NCI-H2029 treated with DMSO at 0.1 percent for 48 hours (cell line): ENCODE measurements around the gene ADRM1.

Source experiments
- DNase-seq: peaks from one replicate; lab custom pipeline; 2025; lab: John Stamatoyannopoulos, UW

ADRM1 gene

DNA sequence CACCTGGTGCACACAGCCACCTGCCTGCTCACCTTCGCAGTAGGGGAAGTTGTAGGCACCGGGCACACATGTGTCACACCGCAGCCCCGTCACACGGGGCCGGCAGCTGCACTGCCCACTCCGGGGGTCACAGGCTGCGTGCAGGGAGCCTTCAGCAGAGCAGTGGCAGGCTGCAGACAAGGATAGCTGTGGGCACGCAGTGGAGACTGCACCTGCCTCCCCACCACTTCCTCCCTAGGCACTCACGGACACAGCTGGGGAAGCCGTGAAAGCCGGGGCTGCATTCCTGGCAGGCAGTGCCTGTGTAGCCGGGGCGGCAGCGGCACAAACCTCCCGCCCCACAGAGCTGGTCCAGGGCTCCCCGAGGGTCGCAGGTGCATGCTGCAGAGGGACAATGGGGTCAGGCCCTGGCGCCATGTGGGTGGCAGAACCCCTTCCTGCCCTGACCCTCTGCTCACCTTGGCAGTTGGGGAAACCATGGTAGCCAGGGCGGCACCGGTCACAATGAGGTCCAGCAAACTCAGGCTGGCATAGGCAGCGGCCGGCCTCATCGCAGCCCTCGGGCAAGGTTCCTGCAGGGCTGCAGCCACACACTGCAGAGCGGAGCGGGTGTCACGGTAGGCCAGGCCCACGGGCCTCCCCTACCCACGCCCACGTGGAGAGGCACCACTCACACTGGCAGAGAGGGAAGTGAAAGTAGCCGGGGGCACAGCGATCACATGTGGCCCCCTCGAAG, 34.9 kb downstream of the ADRM1 start:
- DNase-seq: no peak

DNA sequence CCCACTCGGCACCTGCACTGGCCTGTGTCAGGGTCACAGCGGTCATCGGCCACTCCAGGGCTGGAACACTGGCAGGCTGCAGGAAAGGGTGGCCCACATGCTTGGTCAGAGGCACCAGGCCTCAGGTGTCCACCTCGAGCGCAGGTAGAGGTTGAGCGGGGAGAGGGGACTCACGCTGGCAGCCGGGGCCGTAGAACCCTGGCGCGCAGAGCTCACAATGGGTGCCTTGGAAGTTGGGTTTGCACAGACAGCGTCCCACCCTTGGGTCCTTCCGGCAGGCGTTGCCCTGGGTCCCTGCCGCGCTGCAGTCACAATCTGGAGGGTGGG, 35.5 kb downstream of the ADRM1 start:
- DNase-seq: no peak

DNA sequence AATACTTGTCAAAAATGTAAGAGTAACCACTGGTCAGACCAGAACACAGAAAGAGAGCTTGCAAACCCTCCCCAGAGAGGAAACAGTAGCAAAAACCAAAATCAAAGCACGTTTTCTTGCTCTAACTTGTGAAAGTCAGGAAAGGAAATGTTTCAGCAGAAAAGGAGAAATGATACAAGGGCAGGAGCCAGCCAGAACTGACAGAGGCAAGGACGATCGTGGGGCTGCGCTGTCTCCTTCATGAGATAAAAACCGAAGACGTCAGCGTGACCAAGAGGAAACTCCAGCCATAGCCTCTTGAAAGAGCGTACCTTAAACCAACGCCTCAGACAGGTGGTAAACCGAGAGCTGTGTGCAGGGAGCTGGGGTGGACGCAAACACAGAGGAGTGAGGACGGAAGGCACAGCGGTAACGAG, 36.9 kb downstream of the ADRM1 start:
- no peak for DNase-seq

- DNase-seq: no peak
Measured at GRCh38 chr20:62342910-62343309, 40.1 kb downstream of the ADRM1 start.

GRCh38 chr20:62344092-62344491, 41.3 kb downstream of the ADRM1 start:
- DNase-seq: no peak

- no peak for DNase-seq
Measured at GRCh38 chr20:62344782-62345181, 42.0 kb downstream of the ADRM1 start.

DNA sequence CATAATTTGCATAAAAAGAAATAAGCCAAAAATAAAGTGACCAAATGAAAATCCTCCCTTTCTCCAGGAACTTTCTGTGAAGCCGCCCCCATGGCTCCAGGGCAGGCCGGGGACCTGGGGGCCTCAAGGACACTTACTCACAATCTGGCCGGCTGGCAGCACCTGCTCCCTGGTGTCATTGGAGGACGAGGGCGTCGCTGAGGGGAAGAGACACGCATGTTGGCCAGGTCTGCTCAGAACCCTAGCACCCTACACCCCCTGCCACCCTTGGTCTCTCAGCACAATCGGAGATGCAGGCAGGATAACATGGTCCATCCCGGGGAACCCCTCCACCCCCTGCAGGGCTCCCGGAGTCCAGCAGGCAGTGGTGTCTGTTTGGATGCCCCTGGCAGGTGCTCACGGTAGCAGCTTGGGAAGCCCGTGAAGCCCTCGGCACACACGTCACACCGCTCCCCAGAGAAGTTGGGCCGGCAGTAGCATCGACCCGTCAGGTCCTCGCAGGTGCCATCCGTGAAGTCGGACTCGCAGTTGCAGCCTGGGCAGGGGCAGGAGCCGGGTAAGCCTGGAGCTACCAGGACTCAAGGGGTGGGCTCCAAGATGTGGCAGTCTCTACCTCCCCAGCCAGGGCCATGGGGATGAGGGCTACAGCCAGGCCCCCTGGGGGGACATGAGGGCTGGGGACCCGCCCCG, 43.0 kb downstream of the ADRM1 start:
- DNase-seq: no peak

GRCh38 chr20:62346398-62347150, 43.8 kb downstream of the ADRM1 start:
- no peak for DNase-seq

- no peak for DNase-seq
Measured at GRCh38 chr20:62347151-62347404, 44.3 kb downstream of the ADRM1 start.

DNA sequence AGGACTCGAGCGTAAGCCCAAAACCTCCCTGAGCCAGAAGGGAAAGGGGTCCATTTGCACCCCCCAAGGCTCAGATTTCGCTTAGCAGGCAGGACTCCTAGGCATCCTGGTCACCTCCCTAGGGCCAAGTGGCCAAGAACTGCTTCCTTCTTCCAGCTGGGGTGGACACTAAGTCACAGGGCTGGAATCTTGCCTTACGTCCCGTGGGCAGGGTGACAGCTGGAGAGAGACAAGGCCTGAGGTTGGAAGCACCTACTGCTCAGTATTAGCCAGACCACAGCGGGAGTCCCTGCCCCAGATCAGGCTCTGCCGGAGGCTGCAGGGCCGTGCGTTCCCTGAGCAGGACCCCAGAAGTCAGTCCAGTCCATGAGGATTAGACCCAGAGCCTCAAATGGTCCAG, 44.6 kb downstream of the ADRM1 start:
- DNase-seq: no peak

DNA sequence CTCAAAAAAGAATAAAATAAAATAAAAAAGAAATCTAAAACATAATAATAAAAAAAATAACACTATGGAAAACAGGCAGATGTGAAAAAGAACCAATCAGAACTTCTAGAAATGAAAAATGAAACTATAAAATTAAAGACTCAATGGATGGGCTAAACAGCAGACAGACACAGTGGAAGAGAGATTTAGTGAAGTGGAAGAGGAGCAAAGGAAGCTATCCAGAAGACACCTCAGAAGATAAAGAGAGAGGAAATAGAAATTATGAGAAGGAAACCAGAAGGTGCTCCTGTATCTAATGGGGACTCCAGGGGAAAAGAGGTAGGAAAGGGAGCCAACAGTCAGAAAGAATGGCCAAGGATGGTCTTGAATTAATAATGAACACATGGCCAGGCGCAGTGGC, 45.8 kb downstream of the ADRM1 start:
- DNase-seq: no peak

DNA sequence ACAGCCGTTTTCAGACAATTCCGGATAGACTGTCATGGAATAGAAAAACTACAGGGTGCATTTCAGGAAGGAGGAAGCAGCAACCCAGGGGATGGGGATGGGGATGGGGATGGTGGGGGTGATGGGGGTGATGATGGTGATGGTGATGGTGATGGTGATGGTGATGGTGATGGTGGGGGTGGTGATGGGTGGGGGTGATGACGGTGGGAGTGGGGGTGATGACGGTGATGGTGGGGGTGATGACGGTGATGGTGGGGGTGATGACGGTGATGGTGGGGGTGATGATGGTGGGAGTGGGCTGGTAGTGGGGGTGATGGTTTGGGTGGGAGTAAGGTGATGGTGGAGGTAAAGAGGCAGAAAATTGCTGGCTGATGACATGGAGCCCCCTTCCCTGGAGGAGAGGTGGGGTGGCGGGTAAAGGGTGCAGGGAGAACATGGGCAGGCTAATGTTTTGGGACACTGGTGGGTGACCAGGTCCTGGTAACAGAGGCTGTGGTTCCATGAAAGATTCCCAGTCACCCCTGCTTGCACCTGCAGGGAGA, 46.8 kb downstream of the ADRM1 start:
- DNase-seq: no peak

DNA sequence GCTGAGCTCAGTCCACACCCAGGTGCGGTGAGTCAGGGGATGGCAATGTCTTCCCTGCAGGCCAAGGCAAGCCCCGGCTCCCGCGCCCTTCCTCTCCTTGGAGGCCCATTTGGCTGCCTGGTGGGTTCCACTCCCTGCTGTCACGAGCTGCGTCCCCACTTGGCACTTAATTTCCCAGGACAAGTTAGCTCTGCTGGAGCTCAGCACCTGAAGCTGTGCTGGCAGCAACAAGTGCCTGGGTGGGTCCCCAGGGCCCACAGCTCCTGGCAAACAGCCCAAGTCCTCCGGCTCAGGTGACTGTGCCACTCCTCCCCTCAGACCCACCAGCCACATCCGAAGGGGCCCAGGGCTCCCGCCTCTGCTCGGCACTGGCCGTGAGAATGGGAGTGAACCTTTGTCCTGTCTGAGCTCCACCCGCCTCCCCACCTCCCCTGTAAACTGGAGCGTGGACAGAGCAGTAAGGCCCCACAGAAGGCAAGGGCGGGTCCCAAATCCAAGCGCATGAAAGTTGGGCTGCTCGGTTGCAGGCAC, 47.4 kb downstream of the ADRM1 start:
- DNase-seq: no peak

GRCh38 chr20:62350629-62351422, 48.0 kb downstream of the ADRM1 start:
- no peak for DNase-seq

- DNase-seq: no peak
Measured at GRCh38 chr20:62351469-62352401, 48.9 kb downstream of the ADRM1 start.

DNA sequence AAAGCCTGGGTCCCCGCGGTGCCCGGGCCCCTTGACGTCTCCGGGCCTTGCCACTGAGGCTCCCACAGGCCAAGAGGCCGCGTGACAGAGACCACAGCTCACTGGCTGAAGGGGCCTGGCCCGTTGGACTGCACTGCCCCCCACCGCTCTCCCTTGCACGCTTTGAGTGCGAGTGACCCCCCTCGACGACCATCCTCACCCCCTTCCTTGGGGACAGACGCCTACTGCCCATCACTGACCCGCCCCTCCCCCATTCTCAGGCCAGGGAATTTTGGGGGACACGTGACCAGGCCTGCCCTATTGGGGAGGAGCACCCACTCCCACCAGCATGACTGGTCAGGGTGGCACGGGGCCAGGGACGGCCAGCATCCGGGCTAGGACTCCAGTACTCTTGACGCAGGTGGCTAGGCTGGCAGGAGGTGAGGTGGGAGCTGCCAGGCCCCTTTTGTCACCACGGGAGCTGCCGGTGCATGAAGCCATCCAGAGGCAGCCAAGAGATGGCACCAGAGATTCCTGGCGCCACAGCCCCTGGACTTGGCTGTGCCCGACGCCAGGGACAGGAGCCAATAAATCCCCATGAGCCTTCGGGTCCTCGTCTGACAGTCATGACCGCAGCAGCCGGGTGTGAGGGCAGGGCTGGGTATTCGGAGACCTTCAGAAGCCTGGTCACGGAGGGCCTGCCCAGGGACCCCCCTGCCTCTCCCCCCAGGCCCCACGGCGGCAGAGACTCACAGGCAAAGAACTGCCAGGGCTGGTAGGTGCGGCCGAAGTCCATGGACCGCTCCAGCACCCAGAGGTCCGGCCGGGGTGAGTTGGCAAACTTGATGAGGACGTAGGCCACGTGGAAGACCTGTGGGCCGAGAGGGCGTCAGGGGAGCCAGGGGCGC, 49.8 kb downstream of the ADRM1 start:
- DNase-seq: peak; percentile 79

DNA sequence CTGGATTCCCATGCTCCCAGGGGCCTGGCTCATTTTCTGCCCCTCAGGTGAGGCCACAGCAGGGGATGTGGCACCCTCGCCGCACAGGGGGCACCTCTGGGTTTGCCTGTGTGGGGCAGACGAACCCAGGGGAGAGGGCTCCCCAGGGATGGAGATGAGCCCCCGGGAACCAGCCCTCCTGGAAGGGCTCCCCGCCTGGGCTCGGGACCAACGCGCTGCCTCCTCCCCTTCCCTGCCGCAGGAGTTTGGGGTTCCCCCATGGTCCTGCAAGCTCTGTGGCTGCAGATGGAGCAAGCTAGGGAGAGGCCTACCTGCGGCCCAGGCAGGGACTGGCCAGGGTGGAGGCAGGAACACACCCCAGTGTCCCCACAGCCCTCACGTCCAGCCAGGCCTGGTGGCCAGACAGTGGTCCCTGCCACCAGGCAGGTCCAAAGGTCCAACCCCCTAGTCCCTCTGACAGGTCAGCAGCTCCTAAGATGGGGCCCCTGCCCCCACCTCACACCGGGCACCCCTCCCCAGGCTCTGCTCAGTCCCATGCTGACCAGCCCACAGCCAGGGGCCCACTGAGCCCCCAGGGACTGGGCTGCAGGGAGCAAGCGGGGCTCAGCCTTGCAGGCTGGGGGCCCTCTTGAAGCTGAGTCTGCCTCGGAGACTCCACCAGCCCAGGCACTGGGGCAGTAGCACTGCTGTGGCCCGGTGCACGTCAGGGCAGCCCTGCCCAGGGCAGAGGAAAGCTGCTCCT, 50.7 kb downstream of the ADRM1 start:
- no peak for DNase-seq

GRCh38 chr20:62354031-62354808, 51.4 kb downstream of the ADRM1 start:
- no peak for DNase-seq
